H1 (cell line): ENCODE data around the gene SKA3. TPM values are rescaled to one million over a fixed set of nuclear protein-coding genes. Genes with fewer than 3 reads are reported as not detected.

ENCODE experiments used
- CTCF ChIA-PET: fragments of 300-600 bp; sonication (Branson Sonifier 250); formaldehyde crosslinking; loops from one replicate; lab custom pipeline; 2021; ENCODE audit not compliant: partially characterized antibody; lab: Charles Lee
- POLR2A ChIA-PET: fragments of 300-600 bp; sonication (Branson Sonifier 250); formaldehyde crosslinking; loops from one replicate; lab custom pipeline; 2021; ENCODE audit warnings: inconsistent platforms; ENCODE audit not compliant: partially characterized antibody; lab: Charles Lee
- DNase-seq, 2 experiments: peaks; one replicate each; pipeline versions ENCODE4 v3.0.0 to v3.0.0-alpha.2; 2010 to 2022; ENCODE audit warnings: low spot score in 2 of 2, low read depth in 1 of 2, mixed read lengths in 1 of 2
- FAIRE-seq: peaks from 2 replicates; lab custom pipeline; 2011; peaks lifted over from hg19 to GRCh38; lab: Jason Lieb, UNC
- H2AFZ ChIP-seq: 2 replicates; pipeline ENCODE4 v1.8.1; 2012; ENCODE audit warnings: low read length, inconsistent platforms
- H2AK5ac ChIP-seq: 2 replicates; pipeline ENCODE4 v1.6.1; 2013; ENCODE audit warnings: low read depth, low read length
- H2BK120ac ChIP-seq: replicated peaks from 2 replicates; pipeline ENCODE3; 2013; ENCODE audit warnings: low read depth, low read length, inconsistent platforms
- H2BK12ac ChIP-seq: 2 replicates; pipeline ENCODE4 v1.6.1; 2013; ENCODE audit warnings: low read depth, low read length
- H2BK15ac ChIP-seq: 2 replicates; pipeline ENCODE4 v1.6.1; 2013; ENCODE audit warnings: low read length
- H2BK20ac ChIP-seq: 2 replicates; pipeline ENCODE4 v1.6.1; 2013; ENCODE audit warnings: low read length
- H2BK5ac ChIP-seq: 2 replicates; pipeline ENCODE4 v1.6.1; 2013; ENCODE audit warnings: low read depth, low read length
- H3K14ac ChIP-seq: 2 replicates; pipeline ENCODE4 v1.6.1; 2013; ENCODE audit warnings: inconsistent platforms; ENCODE audit not compliant: insufficient read length
- H3K18ac ChIP-seq: 2 replicates; pipeline ENCODE4 v1.6.1; 2013; ENCODE audit warnings: low read length; ENCODE audit errors: extremely low read depth
- H3K23ac ChIP-seq: 2 replicates; pipeline ENCODE4 v1.6.1; 2013; ENCODE audit warnings: inconsistent platforms; ENCODE audit not compliant: insufficient read length
- H3K23me2 ChIP-seq: 2 replicates; pipeline ENCODE4 v1.6.1; 2013; ENCODE audit warnings: low read depth, low read length
- H3K27ac ChIP-seq: 2 replicates; pipeline ENCODE4 v1.6.1; 2011; ENCODE audit warnings: low read depth, low read length, inconsistent platforms
- H3K27me3 ChIP-seq, 4 experiments: replicated peaks in 1 of 4; 1 replicate in 1 of 4; 2 replicates in 3 of 4; pipeline versions ENCODE4 v1.6.1 to v1.8.1; 2011 to 2013; ENCODE audit warnings: low read length in 3 of 4, mild to moderate bottlenecking in 3 of 4, inconsistent platforms in 2 of 4, mixed read lengths in 2 of 4, moderate library complexity in 1 of 4; ENCODE audit not compliant: control insufficient read depth in 3 of 4, insufficient read depth in 3 of 4; ENCODE audit errors: extremely low read depth in 1 of 4
- H3K36me3 ChIP-seq, 4 experiments: 2 replicates each; pipeline versions ENCODE4 v1.6.1 to v1.8.1; 2011 to 2013; ENCODE audit warnings: mild to moderate bottlenecking in 4 of 4, low read length in 3 of 4, moderate library complexity in 2 of 4, control low read depth in 1 of 4, inconsistent platforms in 1 of 4; ENCODE audit not compliant: insufficient read depth in 4 of 4, control insufficient read depth in 2 of 4
- H3K4ac ChIP-seq: replicated peaks from 2 replicates; pipeline ENCODE3; 2013; ENCODE audit warnings: low read length, low read depth, mixed read lengths, inconsistent platforms; ENCODE audit not compliant: insufficient read length
- H3K4me1 ChIP-seq, 4 experiments: replicated peaks in 1 of 4; 1 replicate in 1 of 4; 2 replicates in 3 of 4; pipeline versions ENCODE4 v1.6.1 to v1.8.1; 2011 to 2013; ENCODE audit warnings: low read length in 3 of 4, inconsistent platforms in 2 of 4, mixed read lengths in 1 of 4; ENCODE audit not compliant: insufficient read depth in 4 of 4, control insufficient read depth in 3 of 4
- H3K4me2 ChIP-seq, 2 experiments: 2 replicates each; pipeline versions ENCODE4 v1.6.1 to v1.8.1; 2011 to 2013; ENCODE audit warnings: low read depth in 2 of 2, low read length in 2 of 2, control low read depth in 1 of 2, inconsistent platforms in 1 of 2, mild to moderate bottlenecking in 1 of 2; ENCODE audit not compliant: insufficient read depth in 1 of 2
- H3K4me3 ChIP-seq, 4 experiments: fragments of 200-600, 300-600 bp in 1 of 4; sonication (generic), shearing (Covaris generic), sonication (Bioruptor Twin) in 1 of 4; 2 replicates each; pipeline versions ENCODE4 v1.5.1 to v1.8.1; 2011 to 2016; ENCODE audit warnings: low read length in 4 of 4, low read depth in 3 of 4, control low read depth in 2 of 4, inconsistent platforms in 2 of 4, mild to moderate bottlenecking in 2 of 4, mixed read lengths in 1 of 4, moderate library complexity in 1 of 4; ENCODE audit not compliant: insufficient read depth in 2 of 4; ENCODE audit errors: extremely low read depth in 1 of 4
- H3K56ac ChIP-seq: replicated peaks from 2 replicates; pipeline ENCODE3; 2013; ENCODE audit warnings: low read depth, mild to moderate bottlenecking, mixed read lengths, low read length, inconsistent platforms; ENCODE audit not compliant: insufficient read length
- H3K79me1 ChIP-seq: 2 replicates; pipeline ENCODE4 v1.6.1; 2013; ENCODE audit warnings: low read depth, low read length, control low read depth
- H3K79me2 ChIP-seq, 2 experiments: 2 replicates each; pipeline versions ENCODE4 v1.6.1 to v1.8.1; 2012 to 2013; ENCODE audit warnings: low read length in 2 of 2, mild to moderate bottlenecking in 2 of 2, inconsistent platforms in 1 of 2; ENCODE audit not compliant: insufficient read depth in 2 of 2, control insufficient read depth in 1 of 2
- H3K9ac ChIP-seq, 4 experiments: replicated peaks in 1 of 4; 1 replicate in 1 of 4; 2 replicates in 3 of 4; pipeline versions ENCODE4 v1.6.1 to v1.8.1; 2011 to 2013; ENCODE audit warnings: low read depth in 3 of 4, low read length in 3 of 4, control low read depth in 2 of 4, mild to moderate bottlenecking in 2 of 4, moderate library complexity in 2 of 4, inconsistent platforms in 1 of 4; ENCODE audit errors: extremely low read depth in 1 of 4
- H3K9me3 ChIP-seq, 2 experiments: 2 replicates each; pipeline versions ENCODE4 v1.6.1 to v1.8.1; 2012 to 2013; ENCODE audit warnings: mild to moderate bottlenecking in 2 of 2, moderate library complexity in 2 of 2, control low read depth in 1 of 2, inconsistent platforms in 1 of 2, low read depth in 1 of 2, low read length in 1 of 2, mixed read lengths in 1 of 2; ENCODE audit not compliant: insufficient read depth in 2 of 2
- H4K20me1 ChIP-seq, 2 experiments: replicated peaks in 1 of 2; 2 replicates each; pipeline versions ENCODE3 to v1.8.1; 2011 to 2013; ENCODE audit warnings: inconsistent platforms in 2 of 2, low read length in 2 of 2, mild to moderate bottlenecking in 1 of 2; ENCODE audit not compliant: insufficient read depth in 2 of 2, control insufficient read depth in 1 of 2
- H4K5ac ChIP-seq: 2 replicates; pipeline ENCODE4 v1.6.1; 2013; ENCODE audit warnings: low read length, low read depth, mixed read lengths, inconsistent platforms; ENCODE audit not compliant: insufficient read length
- H4K8ac ChIP-seq: 2 replicates; pipeline ENCODE4 v1.8.0; 2013; ENCODE audit warnings: mild to moderate bottlenecking, moderate library complexity, low read length, inconsistent platforms; ENCODE audit not compliant: insufficient read depth; ENCODE audit errors: extremely low read depth
- H4K91ac ChIP-seq: replicated peaks from 2 replicates; pipeline ENCODE3; 2013; ENCODE audit warnings: low read length, mixed read lengths, inconsistent platforms; ENCODE audit not compliant: insufficient read length
- CEBPB ChIP-seq: IDR thresholded peaks from 2 replicates; pipeline ENCODE4 v1.6.1; 2012; ENCODE audit warnings: low read depth, low read length
- CHD1 ChIP-seq: IDR thresholded peaks from 2 replicates; pipeline ENCODE4 v1.6.1; 2012; ENCODE audit warnings: low read depth, low read length, improper control_type of control experiment
- JUN ChIP-seq: IDR thresholded peaks from 2 replicates; pipeline ENCODE4 v1.6.1; 2011; ENCODE audit warnings: low read depth, mild to moderate bottlenecking, improper control_type of control experiment, low read length
- KDM4A ChIP-seq: IDR thresholded peaks from one replicate; pipeline ENCODE4 v1.7.1; 2012; ENCODE audit warnings: low read depth, mild to moderate bottlenecking, moderate library complexity, low read length, inconsistent platforms; ENCODE audit not compliant: severe bottlenecking
- POLR2A ChIP-seq, 2 experiments: IDR thresholded peaks; 1 replicate in 1 of 2; 2 replicates in 1 of 2; pipeline ENCODE4 v1.6.1; 2011; ENCODE audit warnings: low read depth in 2 of 2, low read length in 2 of 2, mild to moderate bottlenecking in 2 of 2; ENCODE audit errors: control extremely low read depth in 1 of 2
- POLR2AphosphoS5 ChIP-seq: IDR thresholded peaks from 2 replicates; pipeline ENCODE4 v1.6.1; 2011; ENCODE audit warnings: low read depth, low read length
- RFX5 ChIP-seq: IDR thresholded peaks from 2 replicates; pipeline ENCODE4 v1.6.1; 2011; ENCODE audit warnings: low read depth, low read length, improper control_type of control experiment, borderline replicate concordance
- RXRA ChIP-seq: IDR thresholded peaks from 2 replicates; pipeline ENCODE4 v1.6.1; 2011; ENCODE audit warnings: low read depth, mild to moderate bottlenecking, low read length, moderate library complexity; ENCODE audit not compliant: insufficient read depth
- SIRT6 ChIP-seq: IDR thresholded peaks from one replicate; pipeline ENCODE4 v1.7.1; 2012; ENCODE audit warnings: low read length, inconsistent platforms
- SRF ChIP-seq: IDR thresholded peaks from 2 replicates; pipeline ENCODE4 v1.6.1; 2011; ENCODE audit warnings: mild to moderate bottlenecking, low read depth, low read length, moderate library complexity
- TAF7 ChIP-seq: optimal IDR thresholded peaks from 2 replicates; pipeline ENCODE3; 2011; ENCODE audit warnings: low read depth, mild to moderate bottlenecking, inconsistent platforms, low read length, moderate library complexity, borderline replicate concordance
- WGBS, 2 experiments: shearing (Covaris generic) in 1 of 2; methylation state at CpG; one replicate each; pipeline versions ENCODE4 v1.1.6 to v1.1.7; 2013 to 2015; ENCODE audit warnings: low lambda C conversion rate in 2 of 2, mixed read lengths in 2 of 2, inconsistent platforms in 1 of 2, low coverage in 1 of 2, missing lambda C conversion rate in 1 of 2; ENCODE audit not compliant: insufficient replicate concordance in 2 of 2, insufficient coverage in 1 of 2, insufficient read length in 1 of 2; ENCODE audit errors: extremely low coverage in 1 of 2, missing lambda C conversion rate in 1 of 2; 5-methylcytosine and 5-hydroxymethylcytosine counted together
- polyA plus RNA-seq, 7 experiments: library from polyadenylated mRNA; depleted of rRNA in 3 of 7; stranded (reverse) in 5 of 7; unstranded in 2 of 7; fragments of >200 nt in 5 of 7; fragments of 200-250 nt in 2 of 7; gene quantifications; 1 replicate in 5 of 7; 2 replicates in 1 of 7; 4 replicates in 1 of 7; pipeline versions ENCODE4 v1.2.1 to v1.2.3, GENCODE V29; 2011 to 2013; ENCODE audit warnings: missing spikeins in 2 of 7, mixed read lengths in 2 of 7
- total RNA-seq: library from RNA; stranded (reverse); fragmentation: NEBNext Ultra II Directional; extraction: Animal tissue kit (Norgen Biotek cat#: 25700); gene quantifications from 2 replicates; pipeline ENCODE4 v1.2.1, GENCODE V29; 2021
- TF ChIP-seq, protein P1 (sequence below): IDR thresholded peaks from 2 replicates; pipeline ENCODE4 v1.6.1; 2012; ENCODE audit warnings: low read length, inconsistent platforms
- TF ChIP-seq, protein P2 (sequence below): IDR thresholded peaks from 2 replicates; pipeline ENCODE4 v1.6.1; 2011; ENCODE audit warnings: low read depth, mild to moderate bottlenecking, low read length; ENCODE audit not compliant: insufficient read depth

Gene SKA3
- total and polyA plus RNA-seq, 2 of the 8 experiments (the other 6 are each of a cell fraction or from before 2014, with no cell fraction given) = 32.3 to 63.7 TPM

DNA sequence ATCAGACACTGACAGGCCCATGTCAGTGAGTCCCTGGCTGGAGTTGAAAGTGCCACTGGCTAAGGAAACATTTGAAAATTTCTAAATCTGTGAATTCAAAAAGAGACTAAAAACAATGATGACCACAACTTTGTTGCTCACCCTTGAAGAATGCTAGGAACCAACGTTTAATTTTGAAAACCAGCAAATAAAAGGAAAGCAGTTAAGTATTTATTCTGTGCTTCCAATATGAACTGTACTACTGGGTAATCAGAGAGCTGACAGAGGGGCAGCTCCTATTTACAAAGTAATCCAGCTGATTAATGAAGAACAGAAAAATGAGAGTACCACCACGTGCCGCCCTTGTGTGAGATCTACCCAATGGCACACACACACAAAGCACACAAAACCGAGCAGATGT is 70.3 kb downstream of the SKA3 start:
- POLR2A ChIA-PET = interaction anchor here (0.6 kb wide), 1 partner anchor 9 kb away, joined by 3 read pairs; no protein-coding TSS in a partner anchor
- DNase-seq (no peak), FAIRE-seq (no peak)

More for the DNA sequence above, 70.3 kb downstream of the SKA3 start:
- no peak overlapping the region for H3K4me2 ChIP-seq
- no peaks in the 10 kb centered on the region for H4K20me1 ChIP-seq
- H2BK15ac ChIP-seq = no peak overlapping the region
- no peak overlapping the region for H3K27ac ChIP-seq
- H3K79me2 ChIP-seq = no peaks in the 10 kb centered on the region
- H3K4me1 ChIP-seq = no peaks in the 10 kb centered on the region
- no peaks in the 10 kb centered on the region for H3K36me3 ChIP-seq
- no peak overlapping the region for H2BK5ac ChIP-seq
- TF ChIP-seq KDM4A (no peak), POLR2AphosphoS5 (no peak), TAF7 (no peak), SRF (no peak), JUN (no peak), CEBPB (no peak), CHD1 (no peak), RFX5 (no peak), POLR2A (IDR thresholded peaks at IDR 0.05; ENCODE audit: control extremely low read depth in 1 of 2, low read depth in 2 of 2, low read length in 2 of 2) (no peak), SIRT6 (no peak), RXRA (no peak)
- TF ChIP-seq, protein P1, sequence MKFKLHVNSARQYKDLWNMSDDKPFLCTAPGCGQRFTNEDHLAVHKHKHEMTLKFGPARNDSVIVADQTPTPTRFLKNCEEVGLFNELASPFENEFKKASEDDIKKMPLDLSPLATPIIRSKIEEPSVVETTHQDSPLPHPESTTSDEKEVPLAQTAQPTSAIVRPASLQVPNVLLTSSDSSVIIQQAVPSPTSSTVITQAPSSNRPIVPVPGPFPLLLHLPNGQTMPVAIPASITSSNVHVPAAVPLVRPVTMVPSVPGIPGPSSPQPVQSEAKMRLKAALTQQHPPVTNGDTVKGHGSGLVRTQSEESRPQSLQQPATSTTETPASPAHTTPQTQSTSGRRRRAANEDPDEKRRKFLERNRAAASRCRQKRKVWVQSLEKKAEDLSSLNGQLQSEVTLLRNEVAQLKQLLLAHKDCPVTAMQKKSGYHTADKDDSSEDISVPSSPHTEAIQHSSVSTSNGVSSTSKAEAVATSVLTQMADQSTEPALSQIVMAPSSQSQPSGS = no peak
- TF ChIP-seq, protein P2, sequence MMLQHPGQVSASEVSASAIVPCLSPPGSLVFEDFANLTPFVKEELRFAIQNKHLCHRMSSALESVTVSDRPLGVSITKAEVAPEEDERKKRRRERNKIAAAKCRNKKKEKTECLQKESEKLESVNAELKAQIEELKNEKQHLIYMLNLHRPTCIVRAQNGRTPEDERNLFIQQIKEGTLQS = no peak
- no peak overlapping the region for H3K56ac ChIP-seq
- CTCF ChIA-PET = no interaction called here
- H2BK12ac ChIP-seq = no peak overlapping the region
- no peaks in the 10 kb centered on the region for H3K79me1 ChIP-seq
- H3K4me3 ChIP-seq = no peak overlapping the region
- no peak overlapping the region for H3K23ac ChIP-seq
- 0 out of 2 replicates have a peak overlapping the region, but pooled peaks have one; percentile 6 for H2AFZ ChIP-seq
- no peak overlapping the region for H2BK120ac ChIP-seq
- H4K8ac ChIP-seq = no peak overlapping the region
- H3K23me2 ChIP-seq = no peaks in the 10 kb centered on the region
- no peak overlapping the region for H3K4ac ChIP-seq
- WGBS, 2 experiments = 79% methylated on average over 4 of the region's 4 CpGs; no CpG with 5 or more reads in 1 of the 2 experiments
- no peak overlapping the region for H3K9ac ChIP-seq
- H4K5ac ChIP-seq = no peak overlapping the region
- no peaks in the 10 kb centered on the region for H3K27me3 ChIP-seq
- no peak overlapping the region for H2BK20ac ChIP-seq
- no peak overlapping the region for H2AK5ac ChIP-seq
- H3K14ac ChIP-seq = no peak overlapping the region
- H4K91ac ChIP-seq = no peak overlapping the region
- H3K18ac ChIP-seq = no peak overlapping the region
- no peaks in the 10 kb centered on the region for H3K9me3 ChIP-seq
